Activated CD4-positive, alpha-beta memory T cell treated with anti-CD3 and anti-CD28 coated beads, Interleukin-2, amount 10 ng/mL, durations not matched to agents 7 days and 5 days (primary cell): ENCODE data around the gene HK1. TPM values are rescaled to one million over a fixed set of nuclear protein-coding genes. Genes with fewer than 3 reads are reported as not detected.
A peak's percentile ranks its signal among the peaks of the same experiment; 100 is the strongest.

Experiments
- CTCF ChIA-PET: fragments of 350-600 bp; sonication (Branson Sonifier 250); formaldehyde crosslinking; loops from one replicate; lab custom pipeline; 2021; ENCODE audit warnings: antibody characterized with exemption, inconsistent platforms; lab: Charles Lee
- POLR2A ChIA-PET: fragments of 350-600 bp; sonication (Branson Sonifier 250); formaldehyde crosslinking; loops from one replicate; lab custom pipeline; 2021; ENCODE audit warnings: antibody characterized with exemption; lab: Charles Lee
- DNase-seq: peaks from one replicate; pipeline ENCODE4 v3.0.0-alpha.2; 2020
- H3K27ac Mint-ChIP-seq: one replicate; pipeline ENCODE4 v1.8.0; 2021; ENCODE audit warnings: mild to moderate bottlenecking, mixed read lengths
- H3K27me3 Mint-ChIP-seq: one replicate; pipeline ENCODE4 v1.8.0; 2021; ENCODE audit warnings: mixed read lengths
- H3K36me3 Mint-ChIP-seq: one replicate; pipeline ENCODE4 v1.8.0; 2021; ENCODE audit warnings: low read depth, mixed read lengths
- H3K4me1 Mint-ChIP-seq: one replicate; pipeline ENCODE4 v1.8.0; 2021; ENCODE audit warnings: mixed read lengths
- H3K4me3 Mint-ChIP-seq: one replicate; pipeline ENCODE4 v1.8.0; 2021; ENCODE audit warnings: mild to moderate bottlenecking, mixed read lengths
- H3K9me3 Mint-ChIP-seq: one replicate; pipeline ENCODE4 v1.8.0; 2021; ENCODE audit warnings: mixed read lengths
- total RNA-seq, 2 experiments: library from RNA; stranded (reverse); gene quantifications; one replicate each; pipeline ENCODE4 v1.2.3, GENCODE V29; 2021

The HK1 gene
- total RNA-seq, 2 experiments from 2014 or later, result 142 to 146 TPM

- H3K36me3 Mint-ChIP-seq, result peaks cover 71% of the 10 kb centered on the region
- no peaks in the 10 kb centered on the region for H3K9me3 Mint-ChIP-seq
- peaks cover 6% of the 10 kb centered on the region for H3K4me1 Mint-ChIP-seq
- POLR2A ChIA-PET, result no interaction called here
- CTCF ChIA-PET, result interaction anchor here (0.6 to 1.3 kb wide), 3 partner anchors 17 to 272 kb away, joined by 3 read pairs; no protein-coding TSS in a partner anchor
- DNase-seq, result no peak
- no peaks in the 10 kb centered on the region for H3K27me3 Mint-ChIP-seq
- no peak overlapping the region for H3K27ac Mint-ChIP-seq
- no peak overlapping the region for H3K4me3 Mint-ChIP-seq
These were observed 97.2 kb downstream of the HK1 start for GRCh38 chr10:69375307-69376151.

DNA sequence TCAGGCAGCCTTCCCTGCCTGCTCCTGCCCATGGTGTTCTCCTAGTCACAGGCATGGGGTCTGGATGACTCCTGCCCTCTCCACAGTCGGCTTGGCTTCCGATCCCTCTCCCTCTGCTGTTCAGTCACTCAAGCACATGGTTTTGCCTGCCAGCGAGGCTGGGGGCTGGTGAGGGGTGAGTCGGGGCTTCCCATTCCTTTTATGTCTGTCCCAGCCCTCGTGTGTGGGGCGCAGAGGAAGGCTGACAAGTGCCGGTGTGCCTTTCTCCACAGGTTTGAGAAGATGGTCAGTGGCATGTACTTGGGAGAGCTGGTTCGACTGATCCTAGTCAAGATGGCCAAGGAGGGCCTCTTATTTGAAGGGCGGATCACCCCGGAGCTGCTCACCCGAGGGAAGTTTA, 98.4 kb downstream of the HK1 start:
- Mint-ChIP-seq H3K4me1 (peaks cover 6% of the 10 kb centered on the region), H3K4me3 (no peak overlapping the region), H3K27ac (no peak overlapping the region), H3K9me3 (no peaks in the 10 kb centered on the region), H3K27me3 (no peaks in the 10 kb centered on the region), H3K36me3 (peaks cover 68% of the 10 kb centered on the region)
- CTCF ChIA-PET, result interaction anchor here (1.0 kb wide), 1 partner anchor 17 kb away, joined by 3 read pairs; no protein-coding TSS in a partner anchor
- POLR2A ChIA-PET, result no interaction called here
- DNase-seq, result no peak

GRCh38 chr10:69377191-69377590, 98.9 kb downstream of the HK1 start:
- no peak for DNase-seq
- Mint-ChIP-seq H3K27me3 (no peaks in the 10 kb centered on the region), H3K36me3 (peaks cover 66% of the 10 kb centered on the region), H3K9me3 (no peaks in the 10 kb centered on the region), H3K4me1 (peaks cover 6% of the 10 kb centered on the region), H3K4me3 (no peak overlapping the region), H3K27ac (no peak overlapping the region)
- ChIA-PET POLR2A (no interaction called here), CTCF (no interaction called here)

DNA sequence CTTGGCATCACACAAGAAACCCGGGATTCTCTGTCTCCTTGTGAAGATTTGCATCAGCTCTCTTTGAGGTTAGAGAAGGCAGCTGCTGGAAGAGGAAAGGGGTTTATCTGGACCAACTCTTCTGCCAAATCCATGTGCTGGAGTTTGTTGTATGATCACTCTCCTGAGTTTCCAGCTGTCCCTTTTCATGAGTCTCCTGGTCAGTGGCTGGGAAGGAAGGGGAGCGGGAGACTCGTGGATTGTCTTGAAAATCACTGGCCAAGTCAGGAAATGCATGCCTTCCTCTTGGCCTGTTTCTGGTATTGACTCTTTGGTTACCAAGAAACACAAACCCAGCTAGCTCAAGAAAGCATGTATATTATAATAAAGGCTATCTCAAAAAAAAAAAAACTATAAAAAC, 99.6 kb downstream of the HK1 start:
- ChIA-PET CTCF (no interaction called here), POLR2A (no interaction called here)
- Mint-ChIP-seq H3K4me3 (no peak overlapping the region), H3K27me3 (no peaks in the 10 kb centered on the region), H3K36me3 (peaks cover 62% of the 10 kb centered on the region), H3K9me3 (no peaks in the 10 kb centered on the region), H3K27ac (peak overlapping the region; percentile 41), H3K4me1 (peaks cover 6% of the 10 kb centered on the region)
- no peak for DNase-seq

DNA sequence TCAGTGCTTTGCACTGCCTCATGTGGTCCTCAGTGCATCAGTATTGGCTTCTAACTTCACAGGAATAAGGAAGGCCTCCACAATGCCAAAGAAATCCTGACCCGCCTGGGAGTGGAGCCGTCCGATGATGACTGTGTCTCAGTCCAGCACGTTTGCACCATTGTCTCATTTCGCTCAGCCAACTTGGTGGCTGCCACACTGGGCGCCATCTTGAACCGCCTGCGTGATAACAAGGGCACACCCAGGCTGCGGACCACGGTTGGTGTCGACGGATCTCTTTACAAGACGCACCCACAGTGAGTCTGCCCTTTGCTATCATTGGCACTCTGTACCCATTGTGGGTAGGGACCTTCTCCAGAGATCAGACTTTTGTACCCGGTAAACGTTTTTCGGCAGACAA, 101.5 kb downstream of the HK1 start:
- DNase-seq, result no peak
- Mint-ChIP-seq H3K4me1 (peaks cover 8% of the 10 kb centered on the region), H3K36me3 (peaks cover 69% of the 10 kb centered on the region), H3K27ac (no peak overlapping the region), H3K9me3 (no peaks in the 10 kb centered on the region), H3K27me3 (no peaks in the 10 kb centered on the region), H3K4me3 (no peak overlapping the region)
- ChIA-PET CTCF (no interaction called here), POLR2A (no interaction called here)

GRCh38 chr10:69382382-69383117, 104.3 kb downstream of the HK1 start:
- Mint-ChIP-seq H3K27me3 (no peaks in the 10 kb centered on the region), H3K4me1 (peaks cover 6% of the 10 kb centered on the region), H3K9me3 (no peaks in the 10 kb centered on the region), H3K4me3 (no peak overlapping the region), H3K36me3 (peaks cover 73% of the 10 kb centered on the region), H3K27ac (no peak overlapping the region)
- ChIA-PET CTCF (interaction anchor here (1.2 kb wide), 1 partner anchor 10 kb away, joined by 4 read pairs; no protein-coding TSS in a partner anchor), POLR2A (no interaction called here)
- DNase-seq, result no peak

GRCh38 chr10:69383558-69383957, 105.3 kb downstream of the HK1 start:
- Mint-ChIP-seq H3K27me3 (no peaks in the 10 kb centered on the region), H3K9me3 (no peaks in the 10 kb centered on the region), H3K27ac (no peak overlapping the region), H3K36me3 (peaks cover 72% of the 10 kb centered on the region), H3K4me3 (no peak overlapping the region), H3K4me1 (peaks cover 2% of the 10 kb centered on the region)
- ChIA-PET POLR2A (no interaction called here), CTCF (no interaction called here)
- DNase-seq, result no peak

- CTCF ChIA-PET, result no interaction called here
- H3K27me3 Mint-ChIP-seq, result no peaks in the 10 kb centered on the region
- no peaks in the 10 kb centered on the region for H3K9me3 Mint-ChIP-seq
- H3K4me1 Mint-ChIP-seq, result peaks cover 5% of the 10 kb centered on the region
- peaks cover 75% of the 10 kb centered on the region for H3K36me3 Mint-ChIP-seq
- no peak for DNase-seq
- H3K27ac Mint-ChIP-seq, result no peak overlapping the region
- POLR2A ChIA-PET, result no interaction called here
- no peak overlapping the region for H3K4me3 Mint-ChIP-seq
These were observed 106.0 kb downstream of the HK1 start for GRCh38 chr10:69384320-69384719.

DNA sequence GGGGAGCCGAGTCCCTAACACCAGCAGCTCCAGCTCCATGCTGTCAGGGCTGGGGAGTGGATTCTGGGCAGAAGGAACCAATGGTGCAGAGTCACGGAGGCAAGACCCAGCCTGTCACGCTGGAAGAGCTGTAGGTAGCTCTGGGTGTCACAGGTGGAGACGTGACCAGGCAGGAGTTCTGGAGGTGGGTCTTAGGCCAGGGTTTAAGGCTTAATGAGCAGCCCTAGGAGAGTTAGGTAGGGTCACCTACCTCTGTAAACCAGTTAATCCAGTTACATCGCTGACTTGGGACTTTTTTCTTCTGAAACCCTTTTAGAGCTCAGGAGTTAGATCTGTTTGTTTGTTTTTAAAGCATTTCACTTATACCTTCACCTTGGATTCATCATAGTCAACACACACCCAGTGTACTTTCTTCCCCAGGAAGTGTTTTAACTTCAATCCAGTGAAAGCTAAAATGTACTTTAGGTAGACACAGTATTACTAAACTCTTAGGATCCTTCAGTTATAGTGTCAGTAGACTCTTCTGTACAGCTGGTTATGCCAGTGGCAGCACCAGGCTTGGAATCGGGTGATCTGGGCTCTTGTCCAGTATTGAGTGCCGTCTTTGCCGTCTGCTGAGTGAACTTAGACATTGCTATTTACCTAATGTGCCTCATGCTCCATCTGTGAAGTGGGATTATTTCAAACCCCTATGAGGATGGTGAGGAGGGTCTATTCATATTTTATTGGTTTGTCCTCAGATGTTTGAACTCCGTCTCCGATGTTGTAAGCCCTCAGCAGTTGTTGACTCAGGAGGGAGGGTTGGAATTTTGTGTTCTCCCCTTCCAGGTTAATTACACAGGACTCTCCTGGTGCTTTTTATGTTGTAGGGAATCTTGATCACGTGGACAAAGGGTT, 107.4 kb downstream of the HK1 start:
- no peak for DNase-seq
- Mint-ChIP-seq H3K4me3 (no peak overlapping the region), H3K9me3 (no peaks in the 10 kb centered on the region), H3K36me3 (peaks cover 68% of the 10 kb centered on the region), H3K27me3 (no peaks in the 10 kb centered on the region), H3K4me1 (peaks cover 18% of the 10 kb centered on the region), H3K27ac (no peak overlapping the region)
- ChIA-PET CTCF (no interaction called here), POLR2A (no interaction called here)

DNA sequence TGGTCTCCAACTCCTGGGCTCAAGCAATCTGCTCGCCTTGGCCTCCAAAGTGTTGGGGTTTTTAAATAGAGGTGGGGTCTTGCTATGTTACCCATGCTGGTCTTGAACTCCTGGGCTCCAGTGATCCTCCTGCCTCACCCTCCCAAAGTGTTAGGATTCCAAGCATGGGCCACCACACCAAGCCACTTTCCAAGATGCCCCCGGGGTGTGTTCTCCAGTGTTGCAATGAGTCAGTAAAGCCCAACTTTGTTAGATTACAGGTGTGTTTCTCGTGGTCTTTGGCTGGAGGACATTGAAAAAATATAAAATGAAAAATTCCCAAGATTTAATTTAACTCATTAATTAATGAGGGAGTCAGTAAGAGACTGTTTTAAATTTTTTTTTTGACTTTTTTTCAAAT, 109.2 kb downstream of the HK1 start:
- ChIA-PET POLR2A (no interaction called here), CTCF (interaction anchor here (0.5 to 6.6 kb wide), 2 partner anchors 150 to 186 kb away, joined by 3 to 101 read pairs; no protein-coding TSS in a partner anchor)
- H3K4me1 Mint-ChIP-seq, result peaks cover 32% of the 10 kb centered on the region
- peaks cover 73% of the 10 kb centered on the region for H3K36me3 Mint-ChIP-seq
- no peak for DNase-seq
- H3K9me3 Mint-ChIP-seq, result no peaks in the 10 kb centered on the region
- H3K27ac Mint-ChIP-seq, result no peak overlapping the region
- no peaks in the 10 kb centered on the region for H3K27me3 Mint-ChIP-seq
- no peak overlapping the region for H3K4me3 Mint-ChIP-seq

DNA sequence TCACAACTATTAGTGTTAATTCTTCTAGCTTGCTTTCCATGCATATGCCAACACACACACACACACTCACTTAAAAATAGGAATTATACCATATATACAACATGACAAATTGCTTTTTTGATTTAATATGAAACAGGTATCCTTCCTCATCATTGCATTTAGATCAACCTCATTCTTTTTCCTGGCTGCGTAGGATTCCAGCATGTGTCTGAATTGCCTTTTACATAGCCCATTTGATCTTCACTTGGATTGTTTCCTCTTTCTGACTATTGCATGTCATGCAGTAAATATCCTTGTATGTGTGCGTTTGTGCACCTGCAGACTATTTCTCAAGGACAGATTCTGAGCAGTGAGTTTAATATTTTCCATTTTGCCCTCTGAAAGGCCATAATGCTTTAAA, 110.2 kb downstream of the HK1 start:
- Mint-ChIP-seq H3K27me3 (no peaks in the 10 kb centered on the region), H3K36me3 (peaks cover 73% of the 10 kb centered on the region), H3K9me3 (no peaks in the 10 kb centered on the region), H3K27ac (no peak overlapping the region), H3K4me3 (no peak overlapping the region), H3K4me1 (peaks cover 34% of the 10 kb centered on the region)
- CTCF ChIA-PET, result interaction anchor here (0.9 to 6.6 kb wide), 3 partner anchors 19 to 151 kb away, joined by 3 to 101 read pairs (median 4); no protein-coding TSS in a partner anchor
- POLR2A ChIA-PET, result no interaction called here
- DNase-seq, result no peak

GRCh38 chr10:69389827-69390490, 111.7 kb downstream of the HK1 start:
- DNase-seq, result peak; percentile 38
- Mint-ChIP-seq H3K27me3 (no peaks in the 10 kb centered on the region), H3K36me3 (peaks cover 70% of the 10 kb centered on the region), H3K4me1 (peaks cover 32% of the 10 kb centered on the region), H3K9me3 (no peaks in the 10 kb centered on the region), H3K27ac (peak overlapping the region; percentile 62), H3K4me3 (no peak overlapping the region)
- CTCF ChIA-PET, result interaction anchor here (0.6 to 6.6 kb wide), 9 partner anchors 18 to 287 kb away, joined by 3 to 101 read pairs (median 3); no protein-coding TSS in a partner anchor
- POLR2A ChIA-PET, result interaction anchor here (0.9 to 2.0 kb wide), 4 partner anchors 45 to 302 kb away, joined by 3 to 10 read pairs (median 4); partner anchors contain the start of gene SRGN
